HepG2 (cell line): ENCODE data around the gene OR5L2. TPM values are rescaled to one million over a fixed set of nuclear protein-coding genes. Genes with fewer than 3 reads are reported as not detected.

Experiments used
- ATAC-seq: fragments of 200-7000 bp; cut with Tn5 transposase; 3 replicates; pipeline ENCODE4 v1.9.1; 2020; ENCODE audit warnings: mild to moderate bottlenecking, moderate library complexity
- BruUV-seq: library from RNA; stranded (reverse); fragments of 400-500 nt; replicated peaks from 2 replicates; lab custom pipeline; 2021; lab: Mats Ljungman, UMichigan
- CTCF ChIA-PET: fragments of 300-600 bp; formaldehyde crosslinking; extraction: SDS; loops from one replicate; lab custom pipeline; 2021; ENCODE audit warnings: low total read pairs, inconsistent platforms, low intra/inter-chr PET ratio; lab: Yijun Ruan, JAX
- POLR2A ChIA-PET: fragments of 350-600 bp; sonication (Branson Sonifier 250); formaldehyde crosslinking; loops from one replicate; lab custom pipeline; 2020; ENCODE audit warnings: antibody characterized with exemption, inconsistent platforms; lab: Yijun Ruan, JAX
- DNase-seq: peaks from one replicate; pipeline ENCODE4 v3.0.0-alpha.2; 2015; ENCODE audit warnings: low spot score
- FAIRE-seq: peaks from 3 replicates; lab custom pipeline; 2011; peaks lifted over from hg19 to GRCh38; lab: Jason Lieb, UNC
- H2AFZ ChIP-seq: one replicate; pipeline ENCODE4 v1.6.1; 2011; ENCODE audit warnings: low read length, inconsistent platforms
- H3K27ac ChIP-seq: fragments of 300-600 bp; 3 replicates; pipeline ENCODE4 v1.8.0; 2011; ENCODE audit warnings: mixed run types, mild to moderate bottlenecking, mixed read lengths, low read length, inconsistent platforms; ENCODE audit not compliant: insufficient read depth; ENCODE audit errors: extremely low read length
- H3K27me3 ChIP-seq, 2 experiments: fragments of 200-600 bp in 1 of 2; 2 replicates in 1 of 2; 3 replicates in 1 of 2; pipeline versions ENCODE4 v1.6.0 to v1.8.0; 2011; ENCODE audit warnings: low read length in 2 of 2, mild to moderate bottlenecking in 2 of 2, moderate library complexity in 2 of 2, inconsistent platforms in 1 of 2; ENCODE audit not compliant: insufficient read depth in 2 of 2, control insufficient read depth in 1 of 2
- H3K36me3 ChIP-seq, 2 experiments: fragments of 200-600 bp in 1 of 2; replicated peaks in 1 of 2; 2 replicates in 1 of 2; 3 replicates in 1 of 2; pipeline versions ENCODE4 v1.5.1 to v1.8.0; 2011; ENCODE audit warnings: low read length in 2 of 2, inconsistent platforms in 1 of 2; ENCODE audit not compliant: insufficient read depth in 2 of 2, control insufficient read depth in 1 of 2
- H3K4me1 ChIP-seq: 2 replicates; pipeline ENCODE4 v1.5.1; 2012; ENCODE audit warnings: low read length, inconsistent platforms; ENCODE audit not compliant: insufficient read depth
- H3K4me2 ChIP-seq: 2 replicates; pipeline ENCODE4 v1.6.0; 2011; ENCODE audit warnings: low read depth, low read length, inconsistent platforms
- H3K4me3 ChIP-seq, 3 experiments: fragments of 200-600 bp in 1 of 3; sonication (generic), shearing (Covaris generic) in 1 of 3; replicated peaks in 1 of 3; 2 replicates each; pipeline ENCODE4 v1.5.1; 2011 to 2016; ENCODE audit warnings: low read length in 3 of 3, inconsistent platforms in 2 of 3, low read depth in 2 of 3, mild to moderate bottlenecking in 2 of 3, control low read depth in 1 of 3, mixed read lengths in 1 of 3; ENCODE audit not compliant: insufficient read depth in 1 of 3
- H3K79me2 ChIP-seq: one replicate; pipeline ENCODE4 v1.6.1; 2011; ENCODE audit warnings: low read length, inconsistent platforms; ENCODE audit not compliant: insufficient read depth
- H3K9ac ChIP-seq: 2 replicates; pipeline ENCODE4 v1.6.0; 2011; ENCODE audit warnings: mild to moderate bottlenecking, low read depth, low read length, inconsistent platforms; ENCODE audit not compliant: insufficient read depth
- H3K9me3 ChIP-seq: 2 replicates; pipeline ENCODE4 v1.5.1; 2012; ENCODE audit warnings: mild to moderate bottlenecking, low read length
- H4K20me1 ChIP-seq: 2 replicates; pipeline ENCODE4 v1.6.0; 2011; ENCODE audit warnings: inconsistent platforms, mild to moderate bottlenecking, low read length, moderate library complexity; ENCODE audit not compliant: insufficient read depth
- GATAD2A ChIP-seq: IDR thresholded peaks from 2 replicates; pipeline ENCODE4 v1.6.1; 2016
- RBM22 ChIP-seq: fragments of 200-400 bp; formaldehyde crosslinking; optimal IDR thresholded peaks from 2 replicates; pipeline ENCODE3; 2017; ENCODE audit warnings: mild to moderate bottlenecking, low read length, moderate library complexity
- SOX5 ChIP-seq: IDR thresholded peaks from 2 replicates; pipeline ENCODE4 v1.6.1; 2016; ENCODE audit warnings: borderline replicate concordance
- ZMYM2 ChIP-seq: sonication (generic); formaldehyde crosslinking; IDR thresholded peaks from 2 replicates; pipeline ENCODE4 v1.8.0; 2022; ENCODE audit warnings: mild to moderate bottlenecking, missing genetic modification reagents
- ZNF331 ChIP-seq: sonication (generic); formaldehyde crosslinking; IDR thresholded peaks from 2 replicates; pipeline ENCODE4 v1.4.0; 2020; ENCODE audit warnings: missing genetic modification reagents
- ZSCAN25 ChIP-seq: sonication (generic); formaldehyde crosslinking; IDR thresholded peaks from 2 replicates; pipeline ENCODE4 v1.8.0; 2022; ENCODE audit warnings: mild to moderate bottlenecking, missing genetic modification reagents
- WGBS: methylation state at CpG from one replicate; pipeline ENCODE4 v1.1.6; 2017; ENCODE audit warnings: low lambda C conversion rate; 5-methylcytosine and 5-hydroxymethylcytosine counted together
- in situ Hi-C: cut with HindIII; loops from 2 replicates; pipeline ENCODE4 v1.10.0; 2017; ENCODE audit warnings: low pct_unique_long_range_greater_than_20kb; ENCODE audit not compliant: extremely low pct_ligation_motif_present
- intact Hi-C: fragments of 100-400 bp; cut with micrococcal nuclease; formaldehyde crosslinking; loops from one replicate; pipeline ENCODE4 v1.10.0; 2022; ENCODE audit not compliant: unreplicated experiment
- polyA plus RNA-seq, 8 experiments: library from polyadenylated mRNA; depleted of rRNA in 3 of 8; stranded (reverse) in 7 of 8; unstranded in 1 of 8; fragments of >200 nt; fragmentation: Illumina TruSeq in 4 of 8; extraction: Trizol in 4 of 8; gene quantifications; 2 replicates each; pipeline versions ENCODE4 v1.2.1 to v1.2.3, GENCODE V29; 2011 to 2016; ENCODE audit warnings: low read depth in 4 of 8, missing spikeins in 1 of 8, mixed read lengths in 1 of 8; ENCODE audit not compliant: insufficient read depth in 1 of 8
- total RNA-seq, 5 experiments: library from RNA; depleted of rRNA; stranded (reverse); fragments of >200 nt; fragmentation: Illumina TruSeq; extraction: Trizol; gene quantifications; 2 replicates each; pipeline ENCODE4 v1.2.3, GENCODE V29; 2016; ENCODE audit warnings: low read depth in 1 of 5
- TF ChIP-seq, protein P1 (sequence below): sonication (generic); formaldehyde crosslinking; IDR thresholded peaks from 2 replicates; pipeline ENCODE4 v1.4.0; 2020; ENCODE audit warnings: missing genetic modification reagents, mild to moderate bottlenecking, borderline replicate concordance

Gene OR5L2
- total and polyA plus RNA-seq, 2 of the 13 experiments (the other 11 are each of a cell fraction or from before 2014, with no cell fraction given), result not detected

DNA sequence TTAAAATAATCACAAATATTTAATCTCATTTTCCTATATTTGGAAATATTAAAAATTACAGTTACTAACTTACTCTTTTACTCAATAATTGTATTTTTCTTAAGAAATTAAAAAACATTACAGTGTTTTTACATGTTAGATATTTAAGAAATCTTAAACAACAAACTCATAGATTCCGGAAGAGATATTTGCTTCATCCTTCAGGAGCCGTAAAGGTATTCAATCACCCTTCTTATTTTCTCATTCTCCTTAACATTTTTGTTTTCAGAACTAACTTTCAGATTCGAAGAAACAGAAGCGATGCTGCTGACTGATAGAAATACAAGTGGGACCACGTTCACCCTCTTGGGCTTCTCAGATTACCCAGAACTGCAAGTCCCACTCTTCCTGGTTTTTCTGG is 7.7 kb upstream of the OR5L2 start, which contains the start of gene OR5D18:
Gene OR5D18, plus strand, starts transcription at position 301 of the 400 bp plus-strand sequence. Its CDS starts 0 bp downstream, at position 301.
- Histone ChIP-seq H3K4me3 (no peak within 1 kb of the TSS), H3K9ac (no peak within 1 kb of the TSS), H4K20me1 (no peaks in the 10 kb centered on the region), H3K27me3 (no peaks in the 10 kb centered on the region), H3K4me2 (no peak within 1 kb of the TSS), H2AFZ (no peak within 1 kb of the TSS), H3K4me1 (no peaks in the 10 kb centered on the region), H3K36me3 (no peaks in the 10 kb centered on the region), H3K9me3 (peaks cover 36% of the 10 kb centered on the region), H3K79me2 (no peaks in the 10 kb centered on the region), H3K27ac (no peak within 1 kb of the TSS)
- WGBS, result 23% methylated on average over 5 of the region's 5 CpGs
- TF ChIP-seq RBM22 (no peak), ZNF331 (no peak), SOX5 (CRISPR knock-in tag) (no peak), GATAD2A (CRISPR knock-in tag) (no peak), ZMYM2 (CRISPR knock-in tag) (no peak), ZSCAN25 (CRISPR knock-in tag) (no peak)
- TF ChIP-seq, protein P1, sequence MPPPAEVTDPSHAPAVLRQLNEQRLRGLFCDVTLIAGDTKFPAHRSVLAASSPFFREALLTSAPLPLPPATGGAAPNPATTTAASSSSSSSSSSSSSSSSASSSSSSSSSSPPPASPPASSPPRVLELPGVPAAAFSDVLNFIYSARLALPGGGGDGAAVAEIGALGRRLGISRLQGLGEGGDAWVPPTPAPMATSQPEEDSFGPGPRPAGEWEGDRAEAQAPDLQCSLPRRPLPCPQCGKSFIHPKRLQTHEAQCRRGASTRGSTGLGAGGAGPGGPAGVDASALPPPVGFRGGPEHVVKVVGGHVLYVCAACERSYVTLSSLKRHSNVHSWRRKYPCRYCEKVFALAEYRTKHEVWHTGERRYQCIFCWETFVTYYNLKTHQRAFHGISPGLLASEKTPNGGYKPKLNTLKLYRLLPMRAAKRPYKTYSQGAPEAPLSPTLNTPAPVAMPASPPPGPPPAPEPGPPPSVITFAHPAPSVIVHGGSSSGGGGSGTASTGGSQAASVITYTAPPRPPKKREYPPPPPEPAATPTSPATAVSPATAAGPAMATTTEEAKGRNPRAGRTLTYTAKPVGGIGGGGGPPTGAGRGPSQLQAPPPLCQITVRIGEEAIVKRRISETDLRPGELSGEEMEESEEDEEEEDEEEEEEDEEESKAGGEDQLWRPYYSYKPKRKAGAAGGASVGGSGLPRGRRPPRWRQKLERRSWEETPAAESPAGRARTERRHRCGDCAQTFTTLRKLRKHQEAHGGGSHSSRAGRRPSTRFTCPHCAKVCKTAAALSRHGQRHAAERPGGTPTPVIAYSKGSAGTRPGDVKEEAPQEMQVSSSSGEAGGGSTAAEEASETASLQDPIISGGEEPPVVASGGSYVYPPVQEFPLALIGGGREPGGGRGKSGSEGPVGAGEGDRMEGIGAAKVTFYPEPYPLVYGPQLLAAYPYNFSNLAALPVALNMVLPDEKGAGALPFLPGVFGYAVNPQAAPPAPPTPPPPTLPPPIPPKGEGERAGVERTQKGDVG (CRISPR knock-in tag), result no peak
- FAIRE-seq (no peak), ATAC-seq (no peak), DNase-seq (no peak)
- no TSS peak for BruUV-seq
- intact Hi-C loops (no loop called here), in situ Hi-C loops (no loop called here)
- POLR2A ChIA-PET, result no interaction called here
- CTCF ChIA-PET, result no interaction called here
